ENCODE results near the gene HSDL1. TPM values are rescaled to one million over a fixed set of nuclear protein-coding genes. Genes with fewer than 3 reads are reported as not detected.

HSDL1 gene
- total RNA-seq, 1 donor from 2014 or later: 29.2 TPM

- H3K36me3 ChIP-seq (ENCODE audit: insufficient read depth, low read length): peaks cover 40% of the 10 kb centered on the region
- Mint-ChIP-seq H3K27ac (ENCODE audit: unreplicated experiment) (no peak overlapping the region), H3K4me3 (ENCODE audit: unreplicated experiment) (no peak overlapping the region), H3K27me3 (ENCODE audit: low read depth, unreplicated experiment) (no peaks in the 10 kb centered on the region), H3K36me3 (ENCODE audit: low read depth, unreplicated experiment) (peaks cover 17% of the 10 kb centered on the region), H3K4me1 (ENCODE audit: low read depth, unreplicated experiment) (no peaks in the 10 kb centered on the region), H3K9me3 (ENCODE audit: unreplicated experiment) (peaks cover 3% of the 10 kb centered on the region)
- no peak for DNase-seq (ENCODE audit: low read depth)
- FAIRE-seq: no peak
- no peak overlapping the region for H3K4me2 ChIP-seq (ENCODE audit: low read length)
- no peak overlapping the region for H2AFZ ChIP-seq (ENCODE audit: low read depth, low read length)
- peaks cover 41% of the 10 kb centered on the region for H4K20me1 ChIP-seq (ENCODE audit: insufficient read depth, low read length)
- H3K79me2 ChIP-seq (ENCODE audit: insufficient read depth, low read length): peaks cover 17% of the 10 kb centered on the region
- TF ChIP-seq EZH2 (IDR thresholded peaks at IDR 0.05; ENCODE audit: insufficient read depth, low read length): no peak
- TF ChIP-seq CTCF (IDR thresholded peaks at IDR 0.05; ENCODE audit: insufficient read depth, low read depth, low read length): no peak
- no peak overlapping the region for H3K27ac ChIP-seq (ENCODE audit: low read depth, low read length)
- no peaks in the 10 kb centered on the region for H3K27me3 ChIP-seq (ENCODE audit: insufficient read depth, low read length)
- no peaks in the 10 kb centered on the region for H3K9me3 ChIP-seq (ENCODE audit: insufficient read depth, low read depth, low read length)
- H3K9ac ChIP-seq (ENCODE audit: low read length): no peak overlapping the region
- H3K4me3 ChIP-seq (ENCODE audit: insufficient read depth, low read depth, low read length): no peak overlapping the region
- H3K4me1 ChIP-seq (ENCODE audit: insufficient read depth, low read length): no peaks in the 10 kb centered on the region
Measured at GRCh38 chr16:84082110-84082509, 62.9 kb downstream of the HSDL1 start.

- H3K36me3 Mint-ChIP-seq (ENCODE audit: low read depth, unreplicated experiment): peaks cover 17% of the 10 kb centered on the region
- TF ChIP-seq CTCF (IDR thresholded peaks at IDR 0.05; ENCODE audit: insufficient read depth, low read depth, low read length): no peak
- DNase-seq (ENCODE audit: low read depth) (no peak), FAIRE-seq (no peak)
- H3K4me3 Mint-ChIP-seq (ENCODE audit: unreplicated experiment): no peak overlapping the region
- H3K27ac Mint-ChIP-seq (ENCODE audit: unreplicated experiment): no peak overlapping the region
- Histone ChIP-seq H3K9ac (ENCODE audit: low read length) (no peak overlapping the region), H4K20me1 (ENCODE audit: insufficient read depth, low read length) (peaks cover 47% of the 10 kb centered on the region), H3K27me3 (ENCODE audit: insufficient read depth, low read length) (no peaks in the 10 kb centered on the region), H3K4me3 (ENCODE audit: insufficient read depth, low read depth, low read length) (no peak overlapping the region), H3K36me3 (ENCODE audit: insufficient read depth, low read length) (peaks cover 36% of the 10 kb centered on the region), H3K4me1 (ENCODE audit: insufficient read depth, low read length) (no peaks in the 10 kb centered on the region), H3K9me3 (ENCODE audit: insufficient read depth, low read depth, low read length) (no peaks in the 10 kb centered on the region), H3K79me2 (ENCODE audit: insufficient read depth, low read length) (peaks cover 17% of the 10 kb centered on the region), H3K4me2 (ENCODE audit: low read length) (no peak overlapping the region), H3K27ac (ENCODE audit: low read depth, low read length) (no peak overlapping the region), H2AFZ (ENCODE audit: low read depth, low read length) (no peak overlapping the region)
- no peaks in the 10 kb centered on the region for H3K4me1 Mint-ChIP-seq (ENCODE audit: low read depth, unreplicated experiment)
- H3K9me3 Mint-ChIP-seq (ENCODE audit: unreplicated experiment): peaks cover 3% of the 10 kb centered on the region
- H3K27me3 Mint-ChIP-seq (ENCODE audit: low read depth, unreplicated experiment): no peaks in the 10 kb centered on the region
Measured at GRCh38 chr16:84081446-84081989, 63.5 kb downstream of the HSDL1 start.

DNA sequence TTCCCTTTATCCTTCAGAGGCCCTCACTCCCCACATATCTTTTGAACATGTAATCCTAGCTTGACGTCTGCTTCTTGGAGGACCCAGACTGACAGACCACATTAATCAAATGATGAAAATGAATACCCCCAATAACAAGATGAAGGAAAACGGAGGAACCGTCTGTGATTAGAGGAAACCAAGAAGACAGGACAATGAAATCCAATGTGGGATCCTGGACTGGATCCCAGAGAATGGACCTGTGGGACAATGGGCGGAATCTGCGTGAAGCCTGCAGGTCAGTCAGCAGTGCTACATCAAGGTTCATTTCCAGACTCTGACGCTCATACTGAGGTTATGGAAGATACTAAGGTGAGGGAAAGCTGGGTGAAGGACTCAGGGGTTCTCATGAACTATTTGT lies 64.2 kb downstream of the HSDL1 start:
- Histone ChIP-seq H3K9ac (ENCODE audit: low read length) (no peak overlapping the region), H3K4me2 (ENCODE audit: low read length) (no peak overlapping the region), H3K4me1 (ENCODE audit: insufficient read depth, low read length) (no peaks in the 10 kb centered on the region), H3K27ac (ENCODE audit: low read depth, low read length) (no peak overlapping the region), H3K4me3 (ENCODE audit: insufficient read depth, low read depth, low read length) (no peak overlapping the region), H4K20me1 (ENCODE audit: insufficient read depth, low read length) (peaks cover 47% of the 10 kb centered on the region), H3K79me2 (ENCODE audit: insufficient read depth, low read length) (peaks cover 17% of the 10 kb centered on the region), H3K9me3 (ENCODE audit: insufficient read depth, low read depth, low read length) (no peaks in the 10 kb centered on the region), H3K36me3 (ENCODE audit: insufficient read depth, low read length) (peaks cover 31% of the 10 kb centered on the region), H3K27me3 (ENCODE audit: insufficient read depth, low read length) (no peaks in the 10 kb centered on the region), H2AFZ (ENCODE audit: low read depth, low read length) (no peak overlapping the region)
- TF ChIP-seq EZH2 (IDR thresholded peaks at IDR 0.05; ENCODE audit: insufficient read depth, low read length) (no peak), CTCF (IDR thresholded peaks at IDR 0.05; ENCODE audit: insufficient read depth, low read depth, low read length) (no peak)
- FAIRE-seq (no peak), DNase-seq (ENCODE audit: low read depth) (no peak)
- Mint-ChIP-seq H3K27me3 (ENCODE audit: low read depth, unreplicated experiment) (no peaks in the 10 kb centered on the region), H3K4me1 (ENCODE audit: low read depth, unreplicated experiment) (no peaks in the 10 kb centered on the region), H3K9me3 (ENCODE audit: unreplicated experiment) (peaks cover 3% of the 10 kb centered on the region), H3K4me3 (ENCODE audit: unreplicated experiment) (no peak overlapping the region), H3K27ac (ENCODE audit: unreplicated experiment) (no peak overlapping the region), H3K36me3 (ENCODE audit: low read depth, unreplicated experiment) (peaks cover 17% of the 10 kb centered on the region)

Measured in astrocyte (in vitro differentiated cells and primary cell).